B cell (primary cell): Measurements from ENCODE around the gene RHCG. TPM values are rescaled to one million over a fixed set of nuclear protein-coding genes. Genes with fewer than 3 reads are reported as not detected.

ENCODE experiments used
- ATAC-seq: fragments of 200-7000 bp; cut with Tn5 transposase; one replicate; pipeline ENCODE4 v1.10.0; 2021; ENCODE audit warnings: low read depth, mild to moderate bottlenecking, moderate number of reproducible peaks, moderate library complexity
- CTCF ChIA-PET: fragments of 350-600 bp; sonication (Branson Sonifier 250); formaldehyde crosslinking; loops from one replicate; lab custom pipeline; 2021; ENCODE audit warnings: antibody characterized with exemption, inconsistent platforms; lab: Charles Lee
- POLR2A ChIA-PET: fragments of 350-600 bp; sonication (Branson Sonifier 250); formaldehyde crosslinking; loops from one replicate; lab custom pipeline; 2021; ENCODE audit warnings: antibody characterized with exemption; lab: Charles Lee
- DNase-seq: peaks from one replicate; pipeline ENCODE4 v3.0.0; 2013
- H2AFZ ChIP-seq: 2 replicates; pipeline ENCODE4 v1.6.1; 2012; ENCODE audit warnings: mild to moderate bottlenecking, low read depth, low read length; ENCODE audit not compliant: insufficient read depth, poor library complexity, severe bottlenecking
- H3K27ac ChIP-seq, 2 donors: 1 replicate in 1 of 2; 2 replicates in 1 of 2; pipeline ENCODE4 v1.5.1; 2012 to 2013; ENCODE audit warnings: low read length in 2 of 2, mild to moderate bottlenecking in 2 of 2, moderate library complexity in 1 of 2
- H3K27me3 ChIP-seq, 4 experiments: fragments of 200-600 bp in 1 of 4; sonication (generic) in 1 of 4; replicated peaks in 1 of 4; 1 replicate in 2 of 4; 2 replicates in 2 of 4; pipeline versions ENCODE4 v1.6.1 to v1.7.0; 2013 to 2016; ENCODE audit warnings: low read length in 3 of 4, mild to moderate bottlenecking in 2 of 4, mixed read lengths in 1 of 4, moderate library complexity in 1 of 4; ENCODE audit not compliant: insufficient read depth in 4 of 4, control insufficient read depth in 3 of 4; ENCODE audit errors: control extremely low read depth in 1 of 4
- H3K36me3 ChIP-seq, 2 experiments: replicated peaks in 1 of 2; 1 replicate in 1 of 2; 2 replicates in 1 of 2; pipeline versions ENCODE4 v1.6.1 to v1.7.1; 2013; ENCODE audit warnings: low read length in 1 of 2; ENCODE audit not compliant: insufficient read depth in 2 of 2, control insufficient read depth in 1 of 2; ENCODE audit errors: control extremely low read depth in 1 of 2, extremely low read depth in 1 of 2
- H3K4me1 ChIP-seq, 2 donors: fragments of 200-600 bp in 1 of 2; sonication (generic) in 1 of 2; 1 replicate in 1 of 2; 2 replicates in 1 of 2; pipeline versions ENCODE4 v1.5.1 to v1.6.1; 2013 to 2017; ENCODE audit warnings: low read length in 2 of 2; ENCODE audit not compliant: control insufficient read depth in 2 of 2, insufficient read depth in 2 of 2
- H3K4me2 ChIP-seq: replicated peaks from 2 replicates; pipeline ENCODE3; 2012; ENCODE audit warnings: mild to moderate bottlenecking, low read depth, low read length; ENCODE audit not compliant: poor library complexity, severe bottlenecking
- H3K4me3 ChIP-seq, 5 experiments: fragments of 200-600 bp in 1 of 5; sonication (generic) in 1 of 5; 1 replicate in 3 of 5; 2 replicates in 2 of 5; pipeline versions ENCODE4 v1.5.1 to v1.7.0; 2011 to 2016; ENCODE audit warnings: low read length in 4 of 5, mild to moderate bottlenecking in 4 of 5, low read depth in 2 of 5, control low read depth in 1 of 5, moderate library complexity in 1 of 5; ENCODE audit not compliant: insufficient read depth in 1 of 5; ENCODE audit errors: control extremely low read depth in 1 of 5, extremely low read depth in 1 of 5
- H3K79me2 ChIP-seq: fragments of 200-600 bp; sonication (generic); one replicate; pipeline ENCODE4 v1.6.0; 2016; ENCODE audit warnings: low read length; ENCODE audit not compliant: control insufficient read depth, insufficient read depth
- H3K9ac ChIP-seq: fragments of 200-600 bp; sonication (generic); 2 replicates; pipeline ENCODE4 v1.6.1; 2017; ENCODE audit warnings: mild to moderate bottlenecking, low read length, moderate library complexity
- H3K9me3 ChIP-seq, 3 donors: one replicate each; pipeline versions ENCODE4 v1.6.1 to v1.7.1; 2013; ENCODE audit warnings: low read length in 2 of 3; ENCODE audit not compliant: control insufficient read depth in 2 of 3, insufficient read depth in 1 of 3; ENCODE audit errors: control extremely low read depth in 1 of 3
- H4K20me1 ChIP-seq: 2 replicates; pipeline ENCODE4 v1.6.0; 2012; ENCODE audit warnings: mild to moderate bottlenecking, low read length; ENCODE audit not compliant: insufficient read depth, control insufficient read depth, poor library complexity, severe bottlenecking
- H3K27ac Mint-ChIP-seq: one replicate; pipeline ENCODE4 v1.8.0; 2021; ENCODE audit warnings: mixed read lengths
- H3K27me3 Mint-ChIP-seq: one replicate; pipeline ENCODE4 v1.8.0; 2021; ENCODE audit warnings: mixed read lengths
- H3K4me1 Mint-ChIP-seq: one replicate; pipeline ENCODE4 v1.8.0; 2021; ENCODE audit warnings: mixed read lengths
- H3K4me3 Mint-ChIP-seq: one replicate; pipeline ENCODE4 v1.8.0; 2021; ENCODE audit warnings: mixed read lengths
- H3K9me3 Mint-ChIP-seq: one replicate; pipeline ENCODE4 v1.8.0; 2022; ENCODE audit warnings: mixed read lengths; ENCODE audit not compliant: insufficient read depth
- EZH2 ChIP-seq: IDR thresholded peaks from 2 replicates; pipeline ENCODE4 v1.6.1; 2012; ENCODE audit warnings: borderline replicate concordance, low read depth, mild to moderate bottlenecking, moderate library complexity, low read length; ENCODE audit not compliant: insufficient read depth, poor library complexity, severe bottlenecking
- WGBS: methylation state at CpG from one replicate; pipeline ENCODE4 v1.1.5; 2013; ENCODE audit warnings: missing lambda C conversion rate; ENCODE audit not compliant: insufficient coverage; 5-methylcytosine and 5-hydroxymethylcytosine counted together
- intact Hi-C: fragments of 100-400 bp; cut with micrococcal nuclease; formaldehyde crosslinking; loops from one replicate; pipeline ENCODE4 v1.10.0; 2022
- polyA plus RNA-seq: library from polyadenylated mRNA; depleted of rRNA; stranded (reverse); fragments of >200 nt; gene quantifications from 2 replicates; pipeline ENCODE4 v1.2.3, GENCODE V29; 2012
- total RNA-seq, 2 donors: library from RNA; stranded (reverse); fragments of 120-200 nt in 1 of 2; gene quantifications; 1 replicate in 1 of 2; 2 replicates in 1 of 2; pipeline versions ENCODE4 v1.2.3 to v1.2.4, GENCODE V29; 2013 to 2022
- TF ChIP-seq, protein P1 (sequence below): fragments of 200-600 bp; IDR thresholded peaks from one replicate; pipeline ENCODE4 v1.8.0; 2022; ENCODE audit warnings: antibody characterized with exemption, mild to moderate bottlenecking

Gene RHCG
- total and polyA plus RNA-seq, 2 donors (not counting 1 experiment from before 2014, with no cell fraction given), result not detected

DNA sequence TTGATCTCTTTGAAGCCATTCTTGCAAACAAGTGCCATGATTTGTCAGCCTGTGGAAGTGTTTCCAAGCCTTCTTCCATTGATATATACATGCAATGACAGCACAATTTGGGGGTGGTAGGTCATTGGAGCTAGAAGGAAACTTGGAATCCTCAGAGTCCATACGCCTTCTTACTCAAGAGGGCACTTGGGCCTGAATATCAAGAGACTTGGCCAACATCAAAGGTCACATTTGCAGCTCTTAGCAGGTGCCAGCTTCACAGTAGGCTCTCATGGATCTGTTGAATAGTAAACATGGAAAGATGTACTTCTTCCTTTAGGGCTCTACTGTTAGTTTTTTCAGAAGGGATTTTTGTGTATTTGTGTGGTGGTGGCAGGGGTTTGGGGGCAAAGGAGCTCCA, 50.9 kb downstream of the RHCG start:
- TF ChIP-seq EZH2, result no peak
- TF ChIP-seq, protein P1, sequence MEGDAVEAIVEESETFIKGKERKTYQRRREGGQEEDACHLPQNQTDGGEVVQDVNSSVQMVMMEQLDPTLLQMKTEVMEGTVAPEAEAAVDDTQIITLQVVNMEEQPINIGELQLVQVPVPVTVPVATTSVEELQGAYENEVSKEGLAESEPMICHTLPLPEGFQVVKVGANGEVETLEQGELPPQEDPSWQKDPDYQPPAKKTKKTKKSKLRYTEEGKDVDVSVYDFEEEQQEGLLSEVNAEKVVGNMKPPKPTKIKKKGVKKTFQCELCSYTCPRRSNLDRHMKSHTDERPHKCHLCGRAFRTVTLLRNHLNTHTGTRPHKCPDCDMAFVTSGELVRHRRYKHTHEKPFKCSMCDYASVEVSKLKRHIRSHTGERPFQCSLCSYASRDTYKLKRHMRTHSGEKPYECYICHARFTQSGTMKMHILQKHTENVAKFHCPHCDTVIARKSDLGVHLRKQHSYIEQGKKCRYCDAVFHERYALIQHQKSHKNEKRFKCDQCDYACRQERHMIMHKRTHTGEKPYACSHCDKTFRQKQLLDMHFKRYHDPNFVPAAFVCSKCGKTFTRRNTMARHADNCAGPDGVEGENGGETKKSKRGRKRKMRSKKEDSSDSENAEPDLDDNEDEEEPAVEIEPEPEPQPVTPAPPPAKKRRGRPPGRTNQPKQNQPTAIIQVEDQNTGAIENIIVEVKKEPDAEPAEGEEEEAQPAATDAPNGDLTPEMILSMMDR, result no peak
- 80% methylated on average over 1 of the region's 1 CpG for WGBS
- H3K4me2 ChIP-seq, result no peak overlapping the region
- peaks cover 30% of the 10 kb centered on the region in 2 donors for H3K4me1 ChIP-seq
- ChIA-PET POLR2A (no interaction called here), CTCF (interaction anchor here (1.1 kb wide), 1 partner anchor 27 kb away, joined by 3 read pairs; no protein-coding TSS in a partner anchor)
- H3K9ac ChIP-seq, result no peak overlapping the region
- H3K9me3 ChIP-seq, result peaks cover 0 to 6% (median 0%) of the 10 kb centered on the region in 3 donors
- no peak for ATAC-seq
- no peaks in the 10 kb centered on the region for H3K36me3 ChIP-seq
- intact Hi-C loops, result no loop called here
- no peak overlapping the region for H2AFZ ChIP-seq
- no peak overlapping the region for H3K27ac Mint-ChIP-seq
- no peak overlapping the region for H3K27ac ChIP-seq
- DNase-seq, result no peak
- H3K4me1 Mint-ChIP-seq, result peaks cover 29% of the 10 kb centered on the region
- H3K4me3 ChIP-seq, result no peak overlapping the region
- H3K79me2 ChIP-seq, result no peaks in the 10 kb centered on the region
- no peak overlapping the region for H3K4me3 Mint-ChIP-seq
- peaks cover 2% of the 10 kb centered on the region for H3K9me3 Mint-ChIP-seq
- H3K27me3 ChIP-seq, result peaks cover 0 to 39% (median 12%) of the 10 kb centered on the region in 4 experiments
- peaks cover 41% of the 10 kb centered on the region for H3K27me3 Mint-ChIP-seq
- no peaks in the 10 kb centered on the region for H4K20me1 ChIP-seq

DNA sequence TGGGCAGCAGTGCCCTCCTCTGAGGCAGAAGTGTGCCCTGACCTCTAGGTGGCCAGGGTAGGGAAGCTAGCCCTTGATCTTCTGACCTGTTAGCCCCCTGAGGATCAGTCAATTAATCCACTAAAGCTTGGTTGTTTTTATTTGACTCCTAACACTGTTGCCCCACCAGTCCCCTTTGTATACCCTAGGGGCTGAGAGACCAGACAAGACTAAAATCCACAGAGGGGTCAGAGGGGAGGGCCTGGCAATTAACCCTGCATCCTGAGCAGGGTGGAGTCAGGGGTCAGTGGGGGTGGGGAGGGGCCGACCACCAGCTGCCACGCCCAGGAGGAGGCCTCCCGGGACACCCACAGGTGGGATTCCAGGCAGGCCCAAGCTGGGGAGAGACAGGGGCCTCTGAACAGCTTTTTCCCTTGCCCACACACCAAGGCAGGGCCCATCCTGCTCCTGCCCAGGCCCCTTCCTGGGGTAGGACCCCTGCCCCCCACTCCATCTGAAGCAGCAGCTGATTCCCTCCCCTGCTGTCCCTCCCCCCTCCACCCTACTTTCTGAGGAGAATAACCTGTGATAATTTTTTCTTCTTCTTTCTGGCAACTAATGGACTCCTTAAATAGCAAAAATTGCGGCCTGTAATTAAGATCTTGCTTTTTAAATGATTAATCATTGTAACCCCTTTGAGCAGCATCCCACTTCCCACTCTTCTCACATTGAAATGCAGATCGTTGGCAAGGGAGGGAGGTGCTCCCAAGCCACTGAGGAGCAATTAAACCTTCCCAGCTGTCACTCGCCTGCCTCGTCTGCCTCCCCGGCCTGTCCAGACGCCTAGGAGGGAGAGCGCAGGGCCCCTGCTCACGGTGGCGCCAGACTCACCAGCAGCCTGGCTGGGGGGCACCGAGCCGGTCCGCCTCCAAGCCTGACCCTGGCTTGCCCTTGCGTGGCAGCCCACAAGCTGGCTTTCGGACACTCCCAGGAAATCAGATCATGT, 51.9 kb downstream of the RHCG start:
- Histone ChIP-seq H4K20me1 (no peaks in the 10 kb centered on the region), H3K79me2 (no peaks in the 10 kb centered on the region), H3K27ac (no peak overlapping the region), H3K4me1 (peaks cover 29 to 34% of the 10 kb centered on the region in 2 donors), H3K9ac (no peak overlapping the region), H3K4me3 (no peak overlapping the region), H3K27me3 (peaks cover 0 to 32% (median 7%) of the 10 kb centered on the region in 4 experiments), H3K4me2 (no peak overlapping the region), H3K9me3 (peaks cover 0 to 9% (median 0%) of the 10 kb centered on the region in 3 donors), H3K36me3 (no peaks in the 10 kb centered on the region), H2AFZ (no peak overlapping the region)
- no peak for TF ChIP-seq EZH2
- TF ChIP-seq, protein P1, result no peak
- ChIA-PET POLR2A (no interaction called here), CTCF (interaction anchor here (1.0 to 3.2 kb wide), 6 partner anchors 10 to 86 kb away, joined by 3 to 19 read pairs (median 4); no protein-coding TSS in a partner anchor)
- no peak for DNase-seq
- ATAC-seq, result no peak
- peaks cover 2% of the 10 kb centered on the region for H3K9me3 Mint-ChIP-seq
- peaks cover 33% of the 10 kb centered on the region for H3K4me1 Mint-ChIP-seq
- H3K4me3 Mint-ChIP-seq, result no peak overlapping the region
- 73% methylated on average over 15 of the region's 17 CpGs for WGBS
- H3K27ac Mint-ChIP-seq, result no peak overlapping the region
- H3K27me3 Mint-ChIP-seq, result peaks cover 34% of the 10 kb centered on the region
- intact Hi-C loops, result no loop called here
